ENCODE data around the gene COL3A1. TPM values are rescaled to one million over a fixed set of nuclear protein-coding genes. Genes with fewer than 3 reads are reported as not detected.

COL3A1 gene
- polyA plus RNA-seq, 3 donors = not detected

GRCh38 chr2:189047171-189047888 lies 73.2 kb downstream of the COL3A1 start:
- Mint-ChIP-seq H3K4me3 (no peak overlapping the region), H3K36me3 (no peaks in the 10 kb centered on the region), H3K4me1 (no peaks in the 10 kb centered on the region), H3K27ac (no peak overlapping the region), H3K9me3 (peaks cover 0 to 2% (median 0%) of the 10 kb centered on the region in 7 donors), H3K27me3 (ENCODE audit: low read depth in 3 of 3) (no peaks in the 10 kb centered on the region)
- Histone ChIP-seq H3K79me2 (ENCODE audit: insufficient read depth, low read length) (no peaks in the 10 kb centered on the region), H3K36me3 (replicated peaks in 1 of 2; ENCODE audit: control insufficient read depth in 1 of 2, insufficient read depth in 2 of 2, low read length in 2 of 2) (no peaks in the 10 kb centered on the region), H4K20me1 (ENCODE audit: insufficient read depth, low read length) (no peaks in the 10 kb centered on the region), H3K4me3 (replicated peaks in 1 of 3; ENCODE audit: low read depth in 2 of 3, low read length in 3 of 3) (no peak overlapping the region), H2AFZ (ENCODE audit: insufficient read depth, low read depth, low read length, poor library complexity, severe bottlenecking) (no peak overlapping the region), H3K9me3 (replicated peaks in 1 of 2; ENCODE audit: control insufficient read depth in 1 of 2, insufficient read depth in 1 of 2, low read length in 2 of 2) (no peaks in the 10 kb centered on the region), H3K4me1 (ENCODE audit: control insufficient read depth in 1 of 2, insufficient read depth in 2 of 2, low read length in 2 of 2) (no peaks in the 10 kb centered on the region), H3K9ac (ENCODE audit: insufficient read depth, low read length, poor library complexity, severe bottlenecking) (no peak overlapping the region), H3K27me3 (ENCODE audit: control insufficient read depth in 2 of 2, insufficient read depth in 2 of 2, low read length in 2 of 2) (no peaks in the 10 kb centered on the region), H3K4me2 (replicated peaks; ENCODE audit: extremely low read depth, low read length, poor library complexity, severe bottlenecking) (no peak overlapping the region), H3K27ac (ENCODE audit: low read depth in 1 of 2, low read length in 2 of 2) (no peak overlapping the region)
- no CpG with 5 or more reads among the region's 4 CpGs for WGBS (ENCODE audit: insufficient coverage)
- TF ChIP-seq CTCF (IDR thresholded peaks at IDR 0.05) = no peak
- intact Hi-C loops (cut with micrococcal nuclease) = no loop called here
- no peak for DNase-seq

- intact Hi-C loops (cut with micrococcal nuclease) = no loop called here
- H2AFZ ChIP-seq (ENCODE audit: insufficient read depth, low read depth, low read length, poor library complexity, severe bottlenecking) = no peak overlapping the region
- Mint-ChIP-seq H3K9me3 (peaks cover 0 to 2% (median 0%) of the 10 kb centered on the region in 7 donors), H3K27ac (no peak overlapping the region), H3K27me3 (ENCODE audit: low read depth in 3 of 3) (no peaks in the 10 kb centered on the region), H3K4me3 (no peak overlapping the region), H3K36me3 (no peaks in the 10 kb centered on the region), H3K4me1 (no peaks in the 10 kb centered on the region)
- no peak for DNase-seq
- H3K9ac ChIP-seq (ENCODE audit: insufficient read depth, low read length, poor library complexity, severe bottlenecking) = no peak overlapping the region
- WGBS (ENCODE audit: insufficient coverage) = no CpG with 5 or more reads among the region's 3 CpGs
- no peaks in the 10 kb centered on the region for H3K79me2 ChIP-seq (ENCODE audit: insufficient read depth, low read length)
- H3K27ac ChIP-seq (ENCODE audit: low read depth in 1 of 2, low read length in 2 of 2) = no peak overlapping the region
- no peak overlapping the region for H3K4me2 ChIP-seq (replicated peaks; ENCODE audit: extremely low read depth, low read length, poor library complexity, severe bottlenecking)
- no peaks in the 10 kb centered on the region for H3K27me3 ChIP-seq (ENCODE audit: control insufficient read depth in 2 of 2, insufficient read depth in 2 of 2, low read length in 2 of 2)
- no peaks in the 10 kb centered on the region for H3K9me3 ChIP-seq (replicated peaks in 1 of 2; ENCODE audit: control insufficient read depth in 1 of 2, insufficient read depth in 1 of 2, low read length in 2 of 2)
- no peaks in the 10 kb centered on the region for H3K36me3 ChIP-seq (replicated peaks in 1 of 2; ENCODE audit: control insufficient read depth in 1 of 2, insufficient read depth in 2 of 2, low read length in 2 of 2)
- TF ChIP-seq CTCF (IDR thresholded peaks at IDR 0.05) = no peak
- no peaks in the 10 kb centered on the region for H3K4me1 ChIP-seq (ENCODE audit: control insufficient read depth in 1 of 2, insufficient read depth in 2 of 2, low read length in 2 of 2)
- H4K20me1 ChIP-seq (ENCODE audit: insufficient read depth, low read length) = no peaks in the 10 kb centered on the region
- no peak overlapping the region for H3K4me3 ChIP-seq (replicated peaks in 1 of 3; ENCODE audit: low read depth in 2 of 3, low read length in 3 of 3)
Measured at GRCh38 chr2:189048189-189048588, 74.0 kb downstream of the COL3A1 start.

Measured in CD14-positive monocyte (primary cell).